K562 (cell line): ENCODE results near the gene THEMIS.

Source experiments
- JUND ChIP-seq, 2 experiments: IDR thresholded peaks; 2 replicates in 1 of 2; 3 replicates in 1 of 2; pipeline ENCODE4 v1.6.1; 2011; ENCODE audit warnings: borderline replicate concordance in 2 of 2, low read depth in 2 of 2, low read length in 2 of 2, improper control_type of control experiment in 1 of 2, missing biosample characterization in 1 of 2, missing genetic modification characterization in 1 of 2, missing genetic modification reagents in 1 of 2
- LARP7 ChIP-seq: fragments of 450-650 bp; IDR thresholded peaks from 2 replicates; pipeline ENCODE4 v1.6.1; 2016
- NFXL1 ChIP-seq: fragments of 450-650 bp; formaldehyde crosslinking; IDR thresholded peaks from 2 replicates; pipeline ENCODE4 v1.4.0; 2021; ENCODE audit warnings: mild to moderate bottlenecking
- NR4A1 ChIP-seq, 2 experiments: fragments of 250-450 bp in 1 of 2; fragments of 450-650 bp in 1 of 2; sonication (Bioruptor Pico) in 1 of 2; IDR thresholded peaks; 2 replicates each; pipeline versions ENCODE4 v1.4.0 to v1.6.1; 2016 to 2020; ENCODE audit warnings: mild to moderate bottlenecking in 2 of 2, missing compliant biosample characterization in 1 of 2, missing genetic modification characterization in 1 of 2, moderate library complexity in 1 of 2
- POLR2A ChIP-seq: fragments of 450-650 bp; conservative IDR thresholded peaks from 2 replicates; pipeline ENCODE4 v1.6.1; 2016
- REST ChIP-seq, 2 experiments: fragments of 450-650 bp; formaldehyde crosslinking in 1 of 2; IDR thresholded peaks; 2 replicates each; pipeline versions ENCODE4 v1.4.0 to v1.6.1; 2014 to 2020; ENCODE audit warnings: mild to moderate bottlenecking in 2 of 2, borderline replicate concordance in 1 of 2, low read depth in 1 of 2
- RFX5 ChIP-seq: IDR thresholded peaks from 2 replicates; pipeline ENCODE4 v1.6.1; 2011; ENCODE audit warnings: low read depth, mild to moderate bottlenecking, improper control_type of control experiment, low read length
- TAF7 ChIP-seq: fragments of 450-650 bp; IDR thresholded peaks from 2 replicates; pipeline ENCODE4 v1.6.1; 2016; ENCODE audit warnings: missing genetic modification characterization, missing compliant biosample characterization
- ZNF282 ChIP-seq: sonication (generic); formaldehyde crosslinking; IDR thresholded peaks from 2 replicates; pipeline ENCODE4 v1.8.1; 2023; ENCODE audit warnings: missing genetic modification reagents
- TF ChIP-seq, protein P1 (sequence below), 3 experiments: IDR thresholded peaks in 2 of 3; conservative IDR thresholded peaks in 1 of 3; 2 replicates each; pipeline ENCODE4 v1.5.1; 2011 to 2012; ENCODE audit warnings: low read length in 3 of 3, mild to moderate bottlenecking in 3 of 3, control low read depth in 2 of 3, improper control_type of control experiment in 1 of 3, inconsistent platforms in 1 of 3, low read depth in 1 of 3, mixed read lengths in 1 of 3, moderate library complexity in 1 of 3; ENCODE audit not compliant: insufficient read depth in 2 of 3
- TF ChIP-seq, protein P2 (sequence below): sonication (generic); formaldehyde crosslinking; IDR thresholded peaks from 2 replicates; pipeline ENCODE4 v1.4.0; 2020; ENCODE audit warnings: mild to moderate bottlenecking, missing genetic modification reagents

- TF ChIP-seq ZNF282 (CRISPR knock-in tag) (no peak), JUND (IDR thresholded peaks at IDR 0.05; ENCODE audit: borderline replicate concordance, low read depth, low read length) (no peak), JUND (tag; IDR thresholded peaks at IDR 0.05; ENCODE audit: borderline replicate concordance, low read depth, low read length) (no peak), LARP7 (no peak), REST (IDR thresholded peaks at IDR 0.05; ENCODE audit: borderline replicate concordance) (no peak), REST (CRISPR knock-in tag; IDR thresholded peaks at IDR 0.05; ENCODE audit: low read depth) (no peak), POLR2A (no peak), NFXL1 (CRISPR knock-in tag) (no peak), NR4A1 (CRISPR knock-in tag; IDR thresholded peaks at IDR 0.05) (no peak), NR4A1 (tag; IDR thresholded peaks at IDR 0.05) (no peak), TAF7 (tag) (no peak), RFX5 (no peak)
- TF ChIP-seq, protein P1, sequence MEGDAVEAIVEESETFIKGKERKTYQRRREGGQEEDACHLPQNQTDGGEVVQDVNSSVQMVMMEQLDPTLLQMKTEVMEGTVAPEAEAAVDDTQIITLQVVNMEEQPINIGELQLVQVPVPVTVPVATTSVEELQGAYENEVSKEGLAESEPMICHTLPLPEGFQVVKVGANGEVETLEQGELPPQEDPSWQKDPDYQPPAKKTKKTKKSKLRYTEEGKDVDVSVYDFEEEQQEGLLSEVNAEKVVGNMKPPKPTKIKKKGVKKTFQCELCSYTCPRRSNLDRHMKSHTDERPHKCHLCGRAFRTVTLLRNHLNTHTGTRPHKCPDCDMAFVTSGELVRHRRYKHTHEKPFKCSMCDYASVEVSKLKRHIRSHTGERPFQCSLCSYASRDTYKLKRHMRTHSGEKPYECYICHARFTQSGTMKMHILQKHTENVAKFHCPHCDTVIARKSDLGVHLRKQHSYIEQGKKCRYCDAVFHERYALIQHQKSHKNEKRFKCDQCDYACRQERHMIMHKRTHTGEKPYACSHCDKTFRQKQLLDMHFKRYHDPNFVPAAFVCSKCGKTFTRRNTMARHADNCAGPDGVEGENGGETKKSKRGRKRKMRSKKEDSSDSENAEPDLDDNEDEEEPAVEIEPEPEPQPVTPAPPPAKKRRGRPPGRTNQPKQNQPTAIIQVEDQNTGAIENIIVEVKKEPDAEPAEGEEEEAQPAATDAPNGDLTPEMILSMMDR (IDR thresholded peaks at IDR 0.05 in 2 of 3, conservative IDR thresholded peaks at IDR 0.05 in 1 of 3; ENCODE audit: insufficient read depth in 2 of 3, low read depth in 1 of 3, low read length in 3 of 3) = no peak
- TF ChIP-seq, protein P2, sequence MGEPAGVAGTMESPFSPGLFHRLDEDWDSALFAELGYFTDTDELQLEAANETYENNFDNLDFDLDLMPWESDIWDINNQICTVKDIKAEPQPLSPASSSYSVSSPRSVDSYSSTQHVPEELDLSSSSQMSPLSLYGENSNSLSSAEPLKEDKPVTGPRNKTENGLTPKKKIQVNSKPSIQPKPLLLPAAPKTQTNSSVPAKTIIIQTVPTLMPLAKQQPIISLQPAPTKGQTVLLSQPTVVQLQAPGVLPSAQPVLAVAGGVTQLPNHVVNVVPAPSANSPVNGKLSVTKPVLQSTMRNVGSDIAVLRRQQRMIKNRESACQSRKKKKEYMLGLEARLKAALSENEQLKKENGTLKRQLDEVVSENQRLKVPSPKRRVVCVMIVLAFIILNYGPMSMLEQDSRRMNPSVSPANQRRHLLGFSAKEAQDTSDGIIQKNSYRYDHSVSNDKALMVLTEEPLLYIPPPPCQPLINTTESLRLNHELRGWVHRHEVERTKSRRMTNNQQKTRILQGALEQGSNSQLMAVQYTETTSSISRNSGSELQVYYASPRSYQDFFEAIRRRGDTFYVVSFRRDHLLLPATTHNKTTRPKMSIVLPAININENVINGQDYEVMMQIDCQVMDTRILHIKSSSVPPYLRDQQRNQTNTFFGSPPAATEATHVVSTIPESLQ (CRISPR knock-in tag) = no peak
Observed at GRCh38 chr6:127824061-127824460, 76.8 kb downstream of the THEMIS start.
